ENCODE measurements around the gene LRRC56.

The LRRC56 gene

GRCh38 chr11:490930-491260 is 46.4 kb upstream of the LRRC56 start:
- CTCF ChIA-PET: no interaction called here
- H3K36me3 ChIP-seq (ENCODE audit: control insufficient read depth in 2 of 2, insufficient read depth in 1 of 2, low read length in 2 of 2): peaks cover 0 to 69% of the 10 kb centered on the region in 2 experiments; a peak in 1 of 3 replicates
- no peaks in the 10 kb centered on the region for H3K4me1 ChIP-seq (ENCODE audit: control insufficient read depth, insufficient read depth, low read length)
- TF ChIP-seq ZNF433 (tag by site-specific recombination; IDR thresholded peaks at IDR 0.05; ENCODE audit: low read depth): no peak
- TF ChIP-seq ZNF777 (tag by site-specific recombination; IDR thresholded peaks at IDR 0.05; ENCODE audit: borderline replicate concordance): no peak
- TF ChIP-seq ELK4 (IDR thresholded peaks at IDR 0.05; ENCODE audit: borderline replicate concordance, low read depth, low read length): no peak
- TF ChIP-seq ZNF585B (tag by site-specific recombination; IDR thresholded peaks at IDR 0.05): no peak
- TF ChIP-seq OVOL3 (tag by site-specific recombination; IDR thresholded peaks at IDR 0.05): no peak
- TF ChIP-seq ZNF121 (tag by site-specific recombination; IDR thresholded peaks at IDR 0.05): no peak
- TF ChIP-seq ZNF114 (tag by site-specific recombination; IDR thresholded peaks at IDR 0.05): no peak
- no peak for TF ChIP-seq ZNF292 (tag by site-specific recombination; IDR thresholded peaks at IDR 0.05; ENCODE audit: borderline replicate concordance, low read depth)
- TF ChIP-seq ZNF19 (tag by site-specific recombination; IDR thresholded peaks at IDR 0.05; ENCODE audit: low read depth): no peak
- TF ChIP-seq ZNF692 (tag by site-specific recombination; IDR thresholded peaks at IDR 0.05): no peak
- TF ChIP-seq PRDM2 (tag by site-specific recombination; IDR thresholded peaks at IDR 0.05; ENCODE audit: borderline replicate concordance): no peak
- no peak for TF ChIP-seq ZNF211 (tag by site-specific recombination; IDR thresholded peaks at IDR 0.05; ENCODE audit: low read depth)
- no peak for TF ChIP-seq ZNF529 (tag by site-specific recombination; IDR thresholded peaks at IDR 0.05; ENCODE audit: insufficient replicate concordance)
- TF ChIP-seq ZNF514 (tag by site-specific recombination; IDR thresholded peaks at IDR 0.05): no peak
- TF ChIP-seq GFI1B (tag by site-specific recombination; IDR thresholded peaks at IDR 0.05): no peak
- no peaks in the 10 kb centered on the region for H3K9me3 ChIP-seq (ENCODE audit: control insufficient read depth, insufficient read depth, low read depth, low read length)
- no peak overlapping the region for H3K27ac ChIP-seq (ENCODE audit: extremely low read depth, low read depth, low read length)
- POLR2A ChIA-PET: interaction anchor here (0.7 kb wide), 1 partner anchor 16 kb away, joined by 3 read pairs; the partner anchor contains the start of gene RNH1
- no peak overlapping the region for H3K4me3 ChIP-seq (ENCODE audit: low read depth, low read length)

- H3K36me3 ChIP-seq (ENCODE audit: control insufficient read depth in 2 of 2, insufficient read depth in 1 of 2, low read length in 2 of 2): peaks cover 0 to 72% of the 10 kb centered on the region in 2 experiments; a peak in 1 of 3 replicates
- H3K9me3 ChIP-seq (ENCODE audit: control insufficient read depth, insufficient read depth, low read depth, low read length): no peaks in the 10 kb centered on the region
- ChIA-PET POLR2A (no interaction called here), CTCF (no interaction called here)
- H3K4me3 ChIP-seq (ENCODE audit: low read depth, low read length): no peak overlapping the region
- TF ChIP-seq ZNF610 (tag by site-specific recombination; IDR thresholded peaks at IDR 0.05; ENCODE audit: borderline replicate concordance) (no peak), ZNF792 (tag by site-specific recombination; IDR thresholded peaks at IDR 0.05) (no peak)
- no peaks in the 10 kb centered on the region for H3K4me1 ChIP-seq (ENCODE audit: control insufficient read depth, insufficient read depth, low read length)
- H3K27ac ChIP-seq (ENCODE audit: extremely low read depth, low read depth, low read length): no peak overlapping the region
These were observed 46.0 kb upstream of the LRRC56 start for GRCh38 chr11:491358-491757.

All from HEK293 (cell line).